H1 (cell line): ENCODE results near the gene NEDD8. TPM values are rescaled to one million over a fixed set of nuclear protein-coding genes. Genes with fewer than 3 reads are reported as not detected.

Source experiments
- polyA plus RNA-seq, 7 experiments: library from polyadenylated mRNA; depleted of rRNA in 3 of 7; stranded (reverse) in 5 of 7; unstranded in 2 of 7; fragments of >200 nt in 5 of 7; fragments of 200-250 nt in 2 of 7; gene quantifications; 1 replicate in 5 of 7; 2 replicates in 1 of 7; 4 replicates in 1 of 7; pipeline versions ENCODE4 v1.2.1 to v1.2.3, GENCODE V29; 2011 to 2013; ENCODE audit warnings: missing spikeins in 2 of 7, mixed read lengths in 2 of 7
- total RNA-seq: library from RNA; stranded (reverse); fragmentation: NEBNext Ultra II Directional; extraction: Animal tissue kit (Norgen Biotek cat#: 25700); gene quantifications from 2 replicates; pipeline ENCODE4 v1.2.1, GENCODE V29; 2021
- TF ChIP-seq, protein P1 (sequence below): fragments of 300-600 bp; sonication (generic); IDR thresholded peaks from 2 replicates; pipeline ENCODE4 v1.7.1; 2012; ENCODE audit warnings: low read length, moderate library complexity, mild to moderate bottlenecking, inconsistent platforms; ENCODE audit not compliant: insufficient replicate concordance

NEDD8 gene
- total and polyA plus RNA-seq, 2 of the 8 experiments (the other 6 are each of a cell fraction or from before 2014, with no cell fraction given), result 253 to 317 TPM

GRCh38 chr14:24189460-24189859 is 42.7 kb downstream of the NEDD8 start (continued):
- TF ChIP-seq, protein P1, sequence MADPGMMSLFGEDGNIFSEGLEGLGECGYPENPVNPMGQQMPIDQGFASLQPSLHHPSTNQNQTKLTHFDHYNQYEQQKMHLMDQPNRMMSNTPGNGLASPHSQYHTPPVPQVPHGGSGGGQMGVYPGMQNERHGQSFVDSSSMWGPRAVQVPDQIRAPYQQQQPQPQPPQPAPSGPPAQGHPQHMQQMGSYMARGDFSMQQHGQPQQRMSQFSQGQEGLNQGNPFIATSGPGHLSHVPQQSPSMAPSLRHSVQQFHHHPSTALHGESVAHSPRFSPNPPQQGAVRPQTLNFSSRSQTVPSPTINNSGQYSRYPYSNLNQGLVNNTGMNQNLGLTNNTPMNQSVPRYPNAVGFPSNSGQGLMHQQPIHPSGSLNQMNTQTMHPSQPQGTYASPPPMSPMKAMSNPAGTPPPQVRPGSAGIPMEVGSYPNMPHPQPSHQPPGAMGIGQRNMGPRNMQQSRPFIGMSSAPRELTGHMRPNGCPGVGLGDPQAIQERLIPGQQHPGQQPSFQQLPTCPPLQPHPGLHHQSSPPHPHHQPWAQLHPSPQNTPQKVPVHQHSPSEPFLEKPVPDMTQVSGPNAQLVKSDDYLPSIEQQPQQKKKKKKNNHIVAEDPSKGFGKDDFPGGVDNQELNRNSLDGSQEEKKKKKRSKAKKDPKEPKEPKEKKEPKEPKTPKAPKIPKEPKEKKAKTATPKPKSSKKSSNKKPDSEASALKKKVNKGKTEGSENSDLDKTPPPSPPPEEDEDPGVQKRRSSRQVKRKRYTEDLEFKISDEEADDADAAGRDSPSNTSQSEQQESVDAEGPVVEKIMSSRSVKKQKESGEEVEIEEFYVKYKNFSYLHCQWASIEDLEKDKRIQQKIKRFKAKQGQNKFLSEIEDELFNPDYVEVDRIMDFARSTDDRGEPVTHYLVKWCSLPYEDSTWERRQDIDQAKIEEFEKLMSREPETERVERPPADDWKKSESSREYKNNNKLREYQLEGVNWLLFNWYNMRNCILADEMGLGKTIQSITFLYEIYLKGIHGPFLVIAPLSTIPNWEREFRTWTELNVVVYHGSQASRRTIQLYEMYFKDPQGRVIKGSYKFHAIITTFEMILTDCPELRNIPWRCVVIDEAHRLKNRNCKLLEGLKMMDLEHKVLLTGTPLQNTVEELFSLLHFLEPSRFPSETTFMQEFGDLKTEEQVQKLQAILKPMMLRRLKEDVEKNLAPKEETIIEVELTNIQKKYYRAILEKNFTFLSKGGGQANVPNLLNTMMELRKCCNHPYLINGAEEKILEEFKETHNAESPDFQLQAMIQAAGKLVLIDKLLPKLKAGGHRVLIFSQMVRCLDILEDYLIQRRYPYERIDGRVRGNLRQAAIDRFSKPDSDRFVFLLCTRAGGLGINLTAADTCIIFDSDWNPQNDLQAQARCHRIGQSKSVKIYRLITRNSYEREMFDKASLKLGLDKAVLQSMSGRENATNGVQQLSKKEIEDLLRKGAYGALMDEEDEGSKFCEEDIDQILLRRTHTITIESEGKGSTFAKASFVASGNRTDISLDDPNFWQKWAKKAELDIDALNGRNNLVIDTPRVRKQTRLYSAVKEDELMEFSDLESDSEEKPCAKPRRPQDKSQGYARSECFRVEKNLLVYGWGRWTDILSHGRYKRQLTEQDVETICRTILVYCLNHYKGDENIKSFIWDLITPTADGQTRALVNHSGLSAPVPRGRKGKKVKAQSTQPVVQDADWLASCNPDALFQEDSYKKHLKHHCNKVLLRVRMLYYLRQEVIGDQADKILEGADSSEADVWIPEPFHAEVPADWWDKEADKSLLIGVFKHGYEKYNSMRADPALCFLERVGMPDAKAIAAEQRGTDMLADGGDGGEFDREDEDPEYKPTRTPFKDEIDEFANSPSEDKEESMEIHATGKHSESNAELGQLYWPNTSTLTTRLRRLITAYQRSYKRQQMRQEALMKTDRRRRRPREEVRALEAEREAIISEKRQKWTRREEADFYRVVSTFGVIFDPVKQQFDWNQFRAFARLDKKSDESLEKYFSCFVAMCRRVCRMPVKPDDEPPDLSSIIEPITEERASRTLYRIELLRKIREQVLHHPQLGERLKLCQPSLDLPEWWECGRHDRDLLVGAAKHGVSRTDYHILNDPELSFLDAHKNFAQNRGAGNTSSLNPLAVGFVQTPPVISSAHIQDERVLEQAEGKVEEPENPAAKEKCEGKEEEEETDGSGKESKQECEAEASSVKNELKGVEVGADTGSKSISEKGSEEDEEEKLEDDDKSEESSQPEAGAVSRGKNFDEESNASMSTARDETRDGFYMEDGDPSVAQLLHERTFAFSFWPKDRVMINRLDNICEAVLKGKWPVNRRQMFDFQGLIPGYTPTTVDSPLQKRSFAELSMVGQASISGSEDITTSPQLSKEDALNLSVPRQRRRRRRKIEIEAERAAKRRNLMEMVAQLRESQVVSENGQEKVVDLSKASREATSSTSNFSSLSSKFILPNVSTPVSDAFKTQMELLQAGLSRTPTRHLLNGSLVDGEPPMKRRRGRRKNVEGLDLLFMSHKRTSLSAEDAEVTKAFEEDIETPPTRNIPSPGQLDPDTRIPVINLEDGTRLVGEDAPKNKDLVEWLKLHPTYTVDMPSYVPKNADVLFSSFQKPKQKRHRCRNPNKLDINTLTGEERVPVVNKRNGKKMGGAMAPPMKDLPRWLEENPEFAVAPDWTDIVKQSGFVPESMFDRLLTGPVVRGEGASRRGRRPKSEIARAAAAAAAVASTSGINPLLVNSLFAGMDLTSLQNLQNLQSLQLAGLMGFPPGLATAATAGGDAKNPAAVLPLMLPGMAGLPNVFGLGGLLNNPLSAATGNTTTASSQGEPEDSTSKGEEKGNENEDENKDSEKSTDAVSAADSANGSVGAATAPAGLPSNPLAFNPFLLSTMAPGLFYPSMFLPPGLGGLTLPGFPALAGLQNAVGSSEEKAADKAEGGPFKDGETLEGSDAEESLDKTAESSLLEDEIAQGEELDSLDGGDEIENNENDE, result no peak
- TF ChIP-seq, all 59 proteins: peak for 0
